Measurements from ENCODE around the gene HDAC9.

Gene HDAC9

GRCh38 chr7:18894155-18894554 is 398.6 kb downstream of the HDAC9 start:
- no peaks in the 10 kb centered on the region for H3K9me3 ChIP-seq (ENCODE audit: control insufficient read depth, low read length)
- no peaks in the 10 kb centered on the region for H3K36me3 ChIP-seq (ENCODE audit: control insufficient read depth, insufficient read depth, low read length)
- no peaks in the 10 kb centered on the region for H3K4me1 ChIP-seq (ENCODE audit: control insufficient read depth, insufficient read depth, low read length)
- no peak overlapping the region for H3K4me3 ChIP-seq (ENCODE audit: low read length)
- H3K9ac ChIP-seq (ENCODE audit: low read length) = no peak overlapping the region
- no peaks in the 10 kb centered on the region for H3K27me3 ChIP-seq (ENCODE audit: control insufficient read depth, insufficient read depth, low read length)

- Histone ChIP-seq H3K9me3 (ENCODE audit: control insufficient read depth, low read length) (no peaks in the 10 kb centered on the region), H3K9ac (ENCODE audit: low read length) (no peak overlapping the region), H3K36me3 (ENCODE audit: control insufficient read depth, insufficient read depth, low read length) (no peaks in the 10 kb centered on the region), H3K4me3 (ENCODE audit: low read length) (no peak overlapping the region), H3K4me1 (ENCODE audit: control insufficient read depth, insufficient read depth, low read length) (no peaks in the 10 kb centered on the region), H3K27me3 (ENCODE audit: control insufficient read depth, insufficient read depth, low read length) (no peaks in the 10 kb centered on the region)
Observed at GRCh38 chr7:18895456-18895855, 399.9 kb downstream of the HDAC9 start.

DNA sequence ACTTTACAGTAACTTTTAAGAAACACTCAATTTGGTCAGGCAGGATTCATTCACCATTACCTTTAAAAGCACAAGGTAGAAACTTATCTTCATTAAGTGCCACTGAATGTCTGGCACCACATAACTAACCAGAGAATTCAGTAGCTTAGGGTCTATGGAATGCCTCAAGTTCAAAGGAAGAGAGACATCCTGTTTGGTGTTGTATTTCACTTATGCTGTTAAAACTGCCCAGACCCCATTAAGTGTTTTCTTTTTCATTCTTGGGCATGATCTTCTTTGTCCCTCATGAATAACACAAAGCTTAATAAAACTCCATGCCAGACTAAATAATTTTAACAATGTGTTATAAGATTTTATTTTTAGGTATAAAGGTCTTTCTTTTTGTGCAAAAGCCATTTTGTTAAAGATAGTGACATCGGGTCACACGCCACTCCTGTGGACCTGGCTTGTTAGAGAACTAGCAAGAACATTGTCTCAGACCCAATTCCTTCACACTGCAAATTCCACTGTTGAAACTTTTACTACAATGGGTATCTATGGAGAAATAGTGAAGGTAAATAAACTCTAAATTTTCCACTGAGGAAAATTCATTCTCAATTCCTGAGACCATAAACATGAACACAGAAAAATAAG is 400.9 kb downstream of the HDAC9 start:
- no peak overlapping the region for H3K9ac ChIP-seq (ENCODE audit: low read length)
- no peaks in the 10 kb centered on the region for H3K4me1 ChIP-seq (ENCODE audit: control insufficient read depth, insufficient read depth, low read length)
- no peaks in the 10 kb centered on the region for H3K9me3 ChIP-seq (ENCODE audit: control insufficient read depth, low read length)
- no peaks in the 10 kb centered on the region for H3K27me3 ChIP-seq (ENCODE audit: control insufficient read depth, insufficient read depth, low read length)
- H3K4me3 ChIP-seq (ENCODE audit: low read length) = no peak overlapping the region
- H3K36me3 ChIP-seq (ENCODE audit: control insufficient read depth, insufficient read depth, low read length) = no peaks in the 10 kb centered on the region

DNA sequence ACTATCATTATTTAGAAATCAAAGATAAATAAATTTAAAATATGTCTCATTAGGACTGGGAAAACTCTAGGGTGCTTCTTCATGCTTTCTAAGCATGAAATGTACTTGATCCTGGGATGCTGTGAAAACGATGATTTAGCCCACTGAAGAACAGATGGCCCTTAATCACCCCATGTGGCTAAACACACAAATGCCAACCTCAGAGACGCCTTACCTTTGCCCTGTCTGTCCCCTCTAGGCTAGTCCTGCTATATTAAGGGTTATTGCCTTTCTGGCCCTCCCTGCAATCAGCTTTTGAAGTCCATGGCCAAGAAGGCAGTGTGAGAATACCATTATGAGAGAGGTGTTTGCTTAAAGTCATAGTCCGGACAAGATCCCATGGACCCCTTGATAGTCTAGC is 404.7 kb downstream of the HDAC9 start:
- Histone ChIP-seq H3K9ac (ENCODE audit: low read length) (no peak overlapping the region), H3K36me3 (ENCODE audit: control insufficient read depth, insufficient read depth, low read length) (no peaks in the 10 kb centered on the region), H3K4me3 (ENCODE audit: low read length) (no peak overlapping the region), H3K9me3 (ENCODE audit: control insufficient read depth, low read length) (no peaks in the 10 kb centered on the region), H3K27me3 (ENCODE audit: control insufficient read depth, insufficient read depth, low read length) (no peaks in the 10 kb centered on the region), H3K4me1 (ENCODE audit: control insufficient read depth, insufficient read depth, low read length) (no peaks in the 10 kb centered on the region)

DNA sequence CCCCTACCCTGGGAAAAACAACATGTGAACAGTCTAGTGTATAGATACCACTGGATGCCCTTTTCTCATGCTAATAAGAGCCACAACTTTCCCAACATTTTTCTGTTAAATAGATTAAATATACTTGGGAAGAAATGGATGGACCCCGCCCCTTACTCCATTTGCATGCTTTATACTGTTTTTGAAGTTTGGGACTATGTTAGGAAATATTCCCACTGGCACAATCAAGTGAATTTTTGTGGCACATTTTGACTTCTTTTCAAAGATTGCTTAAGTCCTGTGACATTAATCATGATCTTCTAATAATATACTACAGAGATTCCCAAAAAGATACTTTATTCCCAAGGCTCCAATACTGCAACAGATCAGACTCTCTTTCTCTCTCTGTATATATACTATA is 405.3 kb downstream of the HDAC9 start:
- Histone ChIP-seq H3K27me3 (ENCODE audit: control insufficient read depth, insufficient read depth, low read length) (no peaks in the 10 kb centered on the region), H3K4me1 (ENCODE audit: control insufficient read depth, insufficient read depth, low read length) (no peaks in the 10 kb centered on the region), H3K9ac (ENCODE audit: low read length) (no peak overlapping the region), H3K4me3 (ENCODE audit: low read length) (no peak overlapping the region), H3K36me3 (ENCODE audit: control insufficient read depth, insufficient read depth, low read length) (no peaks in the 10 kb centered on the region), H3K9me3 (ENCODE audit: control insufficient read depth, low read length) (no peaks in the 10 kb centered on the region)

GRCh38 chr7:18901351-18901750 is 405.8 kb downstream of the HDAC9 start:
- Histone ChIP-seq H3K4me1 (ENCODE audit: control insufficient read depth, insufficient read depth, low read length) (no peaks in the 10 kb centered on the region), H3K9ac (ENCODE audit: low read length) (no peak overlapping the region), H3K27me3 (ENCODE audit: control insufficient read depth, insufficient read depth, low read length) (no peaks in the 10 kb centered on the region), H3K4me3 (ENCODE audit: low read length) (no peak overlapping the region), H3K9me3 (ENCODE audit: control insufficient read depth, low read length) (no peaks in the 10 kb centered on the region), H3K36me3 (ENCODE audit: control insufficient read depth, insufficient read depth, low read length) (no peaks in the 10 kb centered on the region)

GRCh38 chr7:18901982-18902421 is 406.5 kb downstream of the HDAC9 start:
- H3K9ac ChIP-seq (ENCODE audit: low read length) = no peak overlapping the region
- H3K4me1 ChIP-seq (ENCODE audit: control insufficient read depth, insufficient read depth, low read length) = no peaks in the 10 kb centered on the region
- no peaks in the 10 kb centered on the region for H3K27me3 ChIP-seq (ENCODE audit: control insufficient read depth, insufficient read depth, low read length)
- H3K36me3 ChIP-seq (ENCODE audit: control insufficient read depth, insufficient read depth, low read length) = no peaks in the 10 kb centered on the region
- H3K9me3 ChIP-seq (ENCODE audit: control insufficient read depth, low read length) = no peaks in the 10 kb centered on the region
- no peak overlapping the region for H3K4me3 ChIP-seq (ENCODE audit: low read length)

GRCh38 chr7:18902892-18903291 is 407.3 kb downstream of the HDAC9 start:
- H3K9me3 ChIP-seq (ENCODE audit: control insufficient read depth, low read length) = no peaks in the 10 kb centered on the region
- H3K4me3 ChIP-seq (ENCODE audit: low read length) = no peak overlapping the region
- H3K36me3 ChIP-seq (ENCODE audit: control insufficient read depth, insufficient read depth, low read length) = no peaks in the 10 kb centered on the region
- no peaks in the 10 kb centered on the region for H3K4me1 ChIP-seq (ENCODE audit: control insufficient read depth, insufficient read depth, low read length)
- no peak overlapping the region for H3K9ac ChIP-seq (ENCODE audit: low read length)
- H3K27me3 ChIP-seq (ENCODE audit: control insufficient read depth, insufficient read depth, low read length) = no peaks in the 10 kb centered on the region

- Histone ChIP-seq H3K27me3 (ENCODE audit: control insufficient read depth, insufficient read depth, low read length) (no peaks in the 10 kb centered on the region), H3K9me3 (ENCODE audit: control insufficient read depth, low read length) (no peaks in the 10 kb centered on the region), H3K4me3 (ENCODE audit: low read length) (no peak overlapping the region), H3K4me1 (ENCODE audit: control insufficient read depth, insufficient read depth, low read length) (no peaks in the 10 kb centered on the region), H3K36me3 (ENCODE audit: control insufficient read depth, insufficient read depth, low read length) (no peaks in the 10 kb centered on the region), H3K9ac (ENCODE audit: low read length) (no peak overlapping the region)
Observed at GRCh38 chr7:18903695-18904094, 408.1 kb downstream of the HDAC9 start.

DNA sequence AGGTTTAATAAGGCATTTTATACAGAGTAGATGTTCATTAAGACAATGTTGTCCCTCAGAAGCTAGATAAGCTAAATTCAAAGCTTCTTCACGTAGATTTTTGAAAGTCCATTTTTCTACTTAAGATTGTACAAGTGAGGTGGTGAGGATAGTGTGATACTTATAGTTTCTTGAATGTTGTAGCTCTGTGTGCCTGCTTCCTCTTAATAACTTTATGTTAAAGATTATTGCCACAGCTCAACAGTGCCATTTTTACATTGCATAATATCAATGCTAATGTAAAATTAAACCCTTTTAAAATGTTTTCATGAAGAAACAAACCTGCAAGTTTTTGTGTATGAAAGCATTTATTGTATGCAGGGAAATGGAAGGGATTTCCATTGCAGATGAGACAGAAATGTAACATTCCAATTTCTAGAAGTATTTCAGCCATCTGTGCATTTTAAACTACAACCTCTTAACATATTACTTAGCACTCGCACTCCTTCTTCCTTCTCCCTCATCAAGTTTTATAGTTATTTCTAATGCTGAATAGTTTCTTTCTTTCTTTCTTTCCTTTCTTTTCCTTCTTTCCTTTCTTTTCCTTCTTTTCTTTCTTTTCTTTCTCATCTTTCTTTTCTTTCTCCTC is 409.9 kb downstream of the HDAC9 start:
- Histone ChIP-seq H3K4me3 (ENCODE audit: low read length) (no peak overlapping the region), H3K9ac (ENCODE audit: low read length) (no peak overlapping the region), H3K27me3 (ENCODE audit: control insufficient read depth, insufficient read depth, low read length) (no peaks in the 10 kb centered on the region), H3K9me3 (ENCODE audit: control insufficient read depth, low read length) (no peaks in the 10 kb centered on the region), H3K4me1 (ENCODE audit: control insufficient read depth, insufficient read depth, low read length) (no peaks in the 10 kb centered on the region), H3K36me3 (ENCODE audit: control insufficient read depth, insufficient read depth, low read length) (no peaks in the 10 kb centered on the region)

- no peak overlapping the region for H3K4me3 ChIP-seq (ENCODE audit: low read length)
- H3K27me3 ChIP-seq (ENCODE audit: control insufficient read depth, insufficient read depth, low read length) = no peaks in the 10 kb centered on the region
- H3K4me1 ChIP-seq (ENCODE audit: control insufficient read depth, insufficient read depth, low read length) = no peaks in the 10 kb centered on the region
- no peaks in the 10 kb centered on the region for H3K9me3 ChIP-seq (ENCODE audit: control insufficient read depth, low read length)
- H3K9ac ChIP-seq (ENCODE audit: low read length) = no peak overlapping the region
- no peaks in the 10 kb centered on the region for H3K36me3 ChIP-seq (ENCODE audit: control insufficient read depth, insufficient read depth, low read length)
Observed at GRCh38 chr7:18906901-18907300, 411.4 kb downstream of the HDAC9 start.

DNA sequence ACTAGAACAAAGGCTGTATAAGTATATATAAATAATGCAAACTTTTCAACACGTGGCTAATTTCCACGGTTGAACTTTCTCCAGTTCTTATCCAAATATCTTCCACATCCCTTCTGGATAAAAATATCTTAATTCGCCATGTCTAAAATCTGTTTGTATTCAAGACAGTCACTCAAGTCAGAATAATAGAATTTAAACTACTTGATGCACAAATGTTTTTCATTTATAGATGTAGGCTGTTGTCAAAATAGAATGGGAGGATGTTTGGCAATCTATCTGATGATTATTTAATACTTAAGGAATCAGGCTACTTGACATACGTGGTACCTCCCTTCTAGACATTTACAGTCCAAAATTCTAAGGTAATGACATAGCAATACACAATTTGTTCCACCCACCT is 417.6 kb downstream of the HDAC9 start:
- no peaks in the 10 kb centered on the region for H3K9me3 ChIP-seq (ENCODE audit: control insufficient read depth, low read length)
- H3K4me1 ChIP-seq (ENCODE audit: control insufficient read depth, insufficient read depth, low read length) = no peaks in the 10 kb centered on the region
- no peak overlapping the region for H3K4me3 ChIP-seq (ENCODE audit: low read length)
- no peaks in the 10 kb centered on the region for H3K36me3 ChIP-seq (ENCODE audit: control insufficient read depth, insufficient read depth, low read length)
- H3K9ac ChIP-seq (ENCODE audit: low read length) = no peak overlapping the region
- no peaks in the 10 kb centered on the region for H3K27me3 ChIP-seq (ENCODE audit: control insufficient read depth, insufficient read depth, low read length)

- Histone ChIP-seq H3K4me1 (ENCODE audit: control insufficient read depth, insufficient read depth, low read length) (no peaks in the 10 kb centered on the region), H3K9me3 (ENCODE audit: control insufficient read depth, low read length) (no peaks in the 10 kb centered on the region)
Observed at GRCh38 chr7:18916826-18917225, 421.3 kb downstream of the HDAC9 start.

More at GRCh38 chr7:18916826-18917225, 421.3 kb downstream of the HDAC9 start:
- no peak overlapping the region for H3K9ac ChIP-seq (ENCODE audit: low read length)
- no peak overlapping the region for H3K4me3 ChIP-seq (ENCODE audit: low read length)
- H3K36me3 ChIP-seq (ENCODE audit: control insufficient read depth, insufficient read depth, low read length) = no peaks in the 10 kb centered on the region
- no peaks in the 10 kb centered on the region for H3K27me3 ChIP-seq (ENCODE audit: control insufficient read depth, insufficient read depth, low read length)
